Activated naive CD8-positive, alpha-beta T cell treated with anti-CD3 and anti-CD28 coated beads for 36 hours (primary cell): Measurements from ENCODE around the gene MNT. TPM values are rescaled to one million over a fixed set of nuclear protein-coding genes. Genes with fewer than 3 reads are reported as not detected.
"Not testable (repeated sequence)": the region's sequence is repeated elsewhere in the genome, so short reads cannot be mapped to it uniquely, and the experiment has no call there.

Experiments used
- DNase-seq: peaks from one replicate; pipeline ENCODE4 v3.0.0; 2021
- H3K27ac Mint-ChIP-seq: one replicate; pipeline ENCODE4 v1.8.0; 2022; ENCODE audit warnings: mild to moderate bottlenecking, moderate library complexity, mixed read lengths
- H3K27me3 Mint-ChIP-seq: one replicate; pipeline ENCODE4 v1.8.0; 2022; ENCODE audit warnings: mild to moderate bottlenecking, mixed read lengths
- H3K36me3 Mint-ChIP-seq: one replicate; pipeline ENCODE4 v1.8.0; 2021; ENCODE audit warnings: mild to moderate bottlenecking, mixed read lengths
- H3K4me1 Mint-ChIP-seq: one replicate; pipeline ENCODE4 v1.8.0; 2021; ENCODE audit warnings: mixed read lengths
- H3K4me3 Mint-ChIP-seq: one replicate; pipeline ENCODE4 v1.8.0; 2022; ENCODE audit warnings: mild to moderate bottlenecking, moderate library complexity, mixed read lengths
- H3K9me3 Mint-ChIP-seq: one replicate; pipeline ENCODE4 v1.8.0; 2022; ENCODE audit warnings: mixed read lengths
- total RNA-seq, 2 experiments: library from RNA; stranded (reverse); gene quantifications; one replicate each; pipeline ENCODE4 v1.2.3, GENCODE V29; 2021

The MNT gene
- 10 to 100 TPM; 23.8 to 25.6 TPM for total RNA-seq

- peaks cover 49% of the 10 kb centered on the region for H3K4me1 Mint-ChIP-seq
- H3K27me3 Mint-ChIP-seq = no peaks in the 10 kb centered on the region
- no peaks in the 10 kb centered on the region for H3K9me3 Mint-ChIP-seq
- peak within 1 kb of the TSS; percentile 99 for H3K27ac Mint-ChIP-seq
- peak; percentile 98 for DNase-seq
- peak within 1 kb of the TSS; percentile 99 for H3K4me3 Mint-ChIP-seq
- H3K36me3 Mint-ChIP-seq = no peaks in the 10 kb centered on the region
These were observed at the start of gene MNT for GRCh38 chr17:2400877-2401425. Gene MNT (minus strand): TSS chr17:2401060. CDS start chr17:2400712, 348 bp downstream.

GRCh38 chr17:2450016-2450650, 49.3 kb upstream of the MNT start:
- Mint-ChIP-seq H3K4me1 (peaks cover 21% of the 10 kb centered on the region), H3K36me3 (peaks cover 15% of the 10 kb centered on the region), H3K4me3 (no peak overlapping the region), H3K9me3 (peaks cover 4% of the 10 kb centered on the region), H3K27ac (no peak overlapping the region), H3K27me3 (no peaks in the 10 kb centered on the region)
- DNase-seq = no peak

- Mint-ChIP-seq H3K27me3 (no peaks in the 10 kb centered on the region), H3K4me1 (peaks cover 20% of the 10 kb centered on the region), H3K9me3 (peaks cover 4% of the 10 kb centered on the region), H3K36me3 (peaks cover 15% of the 10 kb centered on the region), H3K27ac (no peak overlapping the region), H3K4me3 (no peak overlapping the region)
- no peak for DNase-seq
These were observed 48.6 kb upstream of the MNT start for GRCh38 chr17:2449486-2449885.

GRCh38 chr17:2447479-2447878, 46.6 kb upstream of the MNT start:
- H3K4me3 Mint-ChIP-seq, H3K4me1 Mint-ChIP-seq, H3K27me3 Mint-ChIP-seq, H3K27ac Mint-ChIP-seq, DNase-seq, H3K9me3 Mint-ChIP-seq: not testable (repeated sequence)
- peaks cover 15% of the 10 kb centered on the region for H3K36me3 Mint-ChIP-seq

GRCh38 chr17:2445638-2446037, 44.8 kb upstream of the MNT start:
- no peak for DNase-seq
- Mint-ChIP-seq H3K36me3 (peaks cover 24% of the 10 kb centered on the region), H3K27me3 (no peaks in the 10 kb centered on the region), H3K4me1 (peaks cover 7% of the 10 kb centered on the region), H3K9me3 (peaks cover 4% of the 10 kb centered on the region), H3K4me3 (no peak overlapping the region), H3K27ac (no peak overlapping the region)

GRCh38 chr17:2444382-2444781, 43.5 kb upstream of the MNT start:
- Mint-ChIP-seq H3K27me3 (no peaks in the 10 kb centered on the region), H3K4me1 (no peaks in the 10 kb centered on the region), H3K9me3 (peaks cover 4% of the 10 kb centered on the region), H3K4me3 (no peak overlapping the region), H3K36me3 (peaks cover 30% of the 10 kb centered on the region), H3K27ac (no peak overlapping the region)
- no peak for DNase-seq

GRCh38 chr17:2442166-2442565, 41.3 kb upstream of the MNT start:
- Mint-ChIP-seq H3K4me1 (no peaks in the 10 kb centered on the region), H3K27me3 (no peaks in the 10 kb centered on the region), H3K36me3 (peaks cover 40% of the 10 kb centered on the region), H3K9me3 (peaks cover 4% of the 10 kb centered on the region), H3K4me3 (no peak overlapping the region), H3K27ac (no peak overlapping the region)
- DNase-seq = no peak

GRCh38 chr17:2440930-2441329, 40.1 kb upstream of the MNT start:
- H3K4me3 Mint-ChIP-seq = no peak overlapping the region
- peaks cover 2% of the 10 kb centered on the region for H3K9me3 Mint-ChIP-seq
- no peaks in the 10 kb centered on the region for H3K4me1 Mint-ChIP-seq
- peaks cover 37% of the 10 kb centered on the region for H3K36me3 Mint-ChIP-seq
- H3K27me3 Mint-ChIP-seq = no peaks in the 10 kb centered on the region
- H3K27ac Mint-ChIP-seq = no peak overlapping the region
- DNase-seq = no peak

GRCh38 chr17:2439997-2440396, 39.1 kb upstream of the MNT start:
- not testable (repeated sequence) for H3K4me1 Mint-ChIP-seq, H3K27ac Mint-ChIP-seq, DNase-seq, H3K4me3 Mint-ChIP-seq, H3K27me3 Mint-ChIP-seq, H3K9me3 Mint-ChIP-seq
- H3K36me3 Mint-ChIP-seq = peaks cover 31% of the 10 kb centered on the region

GRCh38 chr17:2438823-2439222, 38.0 kb upstream of the MNT start:
- Mint-ChIP-seq H3K4me1 (no peaks in the 10 kb centered on the region), H3K9me3 (no peaks in the 10 kb centered on the region), H3K4me3 (no peak overlapping the region), H3K27ac (no peak overlapping the region), H3K27me3 (no peaks in the 10 kb centered on the region), H3K36me3 (peaks cover 33% of the 10 kb centered on the region)
- no peak for DNase-seq

- peaks cover 30% of the 10 kb centered on the region for H3K36me3 Mint-ChIP-seq
- H3K27ac Mint-ChIP-seq = no peak overlapping the region
- no peaks in the 10 kb centered on the region for H3K4me1 Mint-ChIP-seq
- H3K4me3 Mint-ChIP-seq = no peak overlapping the region
- H3K27me3 Mint-ChIP-seq = no peaks in the 10 kb centered on the region
- no peaks in the 10 kb centered on the region for H3K9me3 Mint-ChIP-seq
- no peak for DNase-seq
These were observed 35.6 kb upstream of the MNT start for GRCh38 chr17:2436316-2436905.

GRCh38 chr17:2435862-2436261, 35.0 kb upstream of the MNT start:
- no peak overlapping the region for H3K27ac Mint-ChIP-seq
- no peaks in the 10 kb centered on the region for H3K4me1 Mint-ChIP-seq
- no peaks in the 10 kb centered on the region for H3K27me3 Mint-ChIP-seq
- no peaks in the 10 kb centered on the region for H3K9me3 Mint-ChIP-seq
- H3K4me3 Mint-ChIP-seq = no peak overlapping the region
- DNase-seq = no peak
- peaks cover 24% of the 10 kb centered on the region for H3K36me3 Mint-ChIP-seq

GRCh38 chr17:2435181-2435741, 34.4 kb upstream of the MNT start:
- Mint-ChIP-seq H3K4me1 (no peaks in the 10 kb centered on the region), H3K27ac (peak overlapping the region; percentile 10), H3K9me3 (no peaks in the 10 kb centered on the region), H3K27me3 (no peaks in the 10 kb centered on the region), H3K4me3 (no peak overlapping the region), H3K36me3 (peaks cover 21% of the 10 kb centered on the region)
- no peak for DNase-seq

GRCh38 chr17:2433696-2434095, 32.8 kb upstream of the MNT start:
- Mint-ChIP-seq H3K9me3 (no peaks in the 10 kb centered on the region), H3K4me1 (no peaks in the 10 kb centered on the region), H3K4me3 (no peak overlapping the region), H3K36me3 (peaks cover 13% of the 10 kb centered on the region), H3K27ac (no peak overlapping the region), H3K27me3 (no peaks in the 10 kb centered on the region)
- DNase-seq = no peak

- no peak overlapping the region for H3K4me3 Mint-ChIP-seq
- no peak for DNase-seq
- H3K27ac Mint-ChIP-seq = no peak overlapping the region
- H3K27me3 Mint-ChIP-seq = no peaks in the 10 kb centered on the region
- H3K4me1 Mint-ChIP-seq = peaks cover 2% of the 10 kb centered on the region
- no peaks in the 10 kb centered on the region for H3K9me3 Mint-ChIP-seq
- H3K36me3 Mint-ChIP-seq = peaks cover 3% of the 10 kb centered on the region
These were observed 27.1 kb upstream of the MNT start for GRCh38 chr17:2427910-2428309.

GRCh38 chr17:2427215-2427614, 26.4 kb upstream of the MNT start:
- Mint-ChIP-seq H3K9me3 (no peaks in the 10 kb centered on the region), H3K4me3 (no peak overlapping the region), H3K27ac (no peak overlapping the region), H3K4me1 (peaks cover 2% of the 10 kb centered on the region), H3K36me3 (peaks cover 3% of the 10 kb centered on the region), H3K27me3 (no peaks in the 10 kb centered on the region)
- DNase-seq = no peak
